RWPE2 (cell line): Measurements from ENCODE around the gene PTPRD.

Experiments
- ATAC-seq: fragments of 200-7000 bp; cut with Tn5 transposase; 3 replicates; pipeline ENCODE4 v1.9.1; 2021; ENCODE audit warnings: low read depth
- DNase-seq: peaks from one replicate; pipeline ENCODE4 v3.0.0-alpha.2; 2020; ENCODE audit warnings: low spot score
- H3K27ac ChIP-seq: fragments of 450-650 bp; 2 replicates; pipeline ENCODE4 v1.5.1; 2017; ENCODE audit warnings: mild to moderate bottlenecking; ENCODE audit not compliant: poor library complexity, severe bottlenecking
- H3K27me3 ChIP-seq: fragments of 250-450 bp; sonication (Bioruptor Pico); 2 replicates; pipeline ENCODE4 v1.5.1; 2021; ENCODE audit warnings: mild to moderate bottlenecking, moderate library complexity; ENCODE audit not compliant: insufficient read depth, poor library complexity, severe bottlenecking
- H3K36me3 ChIP-seq: fragments of 250-450 bp; sonication (Bioruptor Pico); 2 replicates; pipeline ENCODE4 v1.5.1; 2020; ENCODE audit warnings: low read depth, mild to moderate bottlenecking, moderate library complexity
- H3K4me1 ChIP-seq: fragments of 250-450 bp; sonication (Bioruptor Pico); 2 replicates; pipeline ENCODE4 v1.5.1; 2021; ENCODE audit warnings: mild to moderate bottlenecking, moderate library complexity; ENCODE audit not compliant: insufficient read depth, poor library complexity, severe bottlenecking
- H3K4me3 ChIP-seq: fragments of 250-450 bp; sonication (Bioruptor Pico); 2 replicates; pipeline ENCODE4 v1.5.1; 2021; ENCODE audit warnings: mild to moderate bottlenecking, moderate library complexity; ENCODE audit not compliant: severe bottlenecking
- H3K9me3 ChIP-seq: fragments of 250-450 bp; sonication (Bioruptor Pico); 2 replicates; pipeline ENCODE4 v1.5.1; 2021; ENCODE audit warnings: mild to moderate bottlenecking, moderate library complexity; ENCODE audit not compliant: severe bottlenecking
- CTCF ChIP-seq: fragments of 450-650 bp; IDR thresholded peaks from one replicate; pipeline ENCODE4 v1.5.1; 2017; ENCODE audit warnings: mild to moderate bottlenecking, moderate library complexity; ENCODE audit not compliant: poor library complexity, severe bottlenecking

The PTPRD gene

DNA sequence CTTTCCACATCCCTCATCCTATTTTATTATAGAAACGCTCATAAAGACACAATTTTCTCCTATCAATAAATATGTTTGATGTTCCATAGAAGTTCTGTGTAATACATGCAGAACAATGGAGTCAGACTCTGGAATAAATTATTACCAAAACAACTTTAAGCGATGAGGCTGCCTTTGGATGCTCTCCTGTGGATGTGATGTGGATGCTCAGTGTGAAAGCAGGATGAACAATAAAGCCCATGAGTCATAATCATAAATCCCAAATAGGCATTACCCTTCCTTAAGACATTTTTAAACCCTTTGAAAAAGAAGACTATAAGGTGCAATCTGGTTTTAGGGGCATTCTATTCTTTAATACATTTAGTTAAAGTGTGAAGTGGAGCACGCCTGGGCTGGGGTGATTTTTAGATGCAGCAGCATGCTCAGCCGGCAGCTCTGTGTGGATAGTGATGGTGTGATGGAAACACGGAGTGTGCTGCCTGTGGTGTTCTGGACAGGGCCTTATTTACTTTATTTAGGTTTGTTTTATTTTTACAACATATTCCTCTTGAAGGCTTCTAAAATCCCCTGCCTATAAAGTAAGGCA is 991.4 kb downstream of the PTPRD start:
- no peak for DNase-seq
- no peak for ATAC-seq
- Histone ChIP-seq H3K27ac (no peak overlapping the region), H3K36me3 (no peaks in the 10 kb centered on the region), H3K27me3 (no peaks in the 10 kb centered on the region), H3K4me1 (no peaks in the 10 kb centered on the region), H3K4me3 (no peak overlapping the region), H3K9me3 (no peaks in the 10 kb centered on the region)
- no peak for TF ChIP-seq CTCF

DNA sequence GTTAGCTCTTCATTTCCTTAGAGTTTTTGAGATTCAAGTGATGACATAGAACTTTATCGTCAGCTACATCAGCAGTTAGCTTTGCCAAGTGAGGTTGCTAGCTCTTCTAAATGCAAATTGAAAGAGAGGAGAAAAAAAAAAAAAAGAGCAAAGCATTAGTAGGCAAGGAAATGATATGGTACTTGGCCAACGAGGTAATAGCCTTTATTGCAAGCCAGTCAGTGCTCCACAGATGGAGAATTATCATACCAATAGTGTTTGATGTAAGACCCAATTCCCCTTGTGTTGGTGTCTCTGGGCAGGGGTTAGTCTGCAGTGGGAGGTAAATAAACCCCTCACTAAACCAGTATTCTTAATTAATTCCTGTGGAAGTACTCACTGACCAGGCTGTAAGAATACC is 992.1 kb downstream of the PTPRD start:
- DNase-seq (no peak), ATAC-seq (no peak)
- Histone ChIP-seq H3K4me1 (no peaks in the 10 kb centered on the region), H3K9me3 (no peaks in the 10 kb centered on the region), H3K4me3 (no peak overlapping the region), H3K27me3 (no peaks in the 10 kb centered on the region), H3K27ac (no peak overlapping the region), H3K36me3 (no peaks in the 10 kb centered on the region)
- TF ChIP-seq CTCF: no peak

DNA sequence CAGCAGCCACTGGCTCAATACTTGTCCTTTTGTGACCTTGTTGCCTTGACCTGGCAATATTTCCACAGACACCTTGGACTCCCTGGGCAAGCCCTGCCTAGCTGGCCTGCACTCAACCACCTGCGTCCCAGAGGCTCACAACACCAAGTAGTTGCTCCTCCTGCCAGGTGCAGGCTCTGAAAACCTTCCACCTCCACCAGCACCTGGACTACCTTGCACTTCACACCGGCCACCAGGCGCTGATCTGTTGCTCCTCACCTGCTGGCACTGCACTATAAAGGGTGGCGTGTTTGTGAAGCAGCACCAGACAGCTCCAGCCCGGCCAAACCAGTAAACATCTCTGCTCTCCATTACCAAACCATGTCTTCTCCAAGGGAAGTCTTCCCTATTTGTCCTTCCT is 997.7 kb downstream of the PTPRD start:
- no peaks in the 10 kb centered on the region for H3K9me3 ChIP-seq
- ATAC-seq: no peak
- DNase-seq: no peak
- no peak overlapping the region for H3K4me3 ChIP-seq
- H3K4me1 ChIP-seq: no peaks in the 10 kb centered on the region
- TF ChIP-seq CTCF: no peak
- H3K36me3 ChIP-seq: no peaks in the 10 kb centered on the region
- no peak overlapping the region for H3K27ac ChIP-seq
- H3K27me3 ChIP-seq: no peaks in the 10 kb centered on the region

DNA sequence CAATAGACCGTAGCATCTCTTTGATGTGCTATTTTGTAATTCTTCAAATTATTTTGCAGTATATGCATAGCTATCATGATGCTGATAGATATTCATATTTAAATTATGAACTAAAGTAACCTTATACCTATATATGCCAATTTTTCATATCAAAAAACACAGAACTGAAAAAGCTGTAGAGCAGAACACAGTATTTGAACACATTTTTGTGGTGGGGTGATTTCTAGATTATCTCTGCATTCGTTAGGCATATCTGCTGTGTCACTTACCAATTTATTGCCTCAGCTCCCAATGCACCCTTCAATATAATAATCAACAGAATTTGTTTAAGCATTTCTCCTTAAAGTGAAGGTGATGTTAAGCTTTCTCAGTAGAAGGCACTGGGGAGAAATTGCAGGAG is 998.2 kb downstream of the PTPRD start:
- ATAC-seq (no peak), DNase-seq (no peak)
- Histone ChIP-seq H3K36me3 (no peaks in the 10 kb centered on the region), H3K4me3 (no peak overlapping the region), H3K27me3 (no peaks in the 10 kb centered on the region), H3K9me3 (no peaks in the 10 kb centered on the region), H3K27ac (no peak overlapping the region), H3K4me1 (no peaks in the 10 kb centered on the region)
- TF ChIP-seq CTCF: no peak

DNA sequence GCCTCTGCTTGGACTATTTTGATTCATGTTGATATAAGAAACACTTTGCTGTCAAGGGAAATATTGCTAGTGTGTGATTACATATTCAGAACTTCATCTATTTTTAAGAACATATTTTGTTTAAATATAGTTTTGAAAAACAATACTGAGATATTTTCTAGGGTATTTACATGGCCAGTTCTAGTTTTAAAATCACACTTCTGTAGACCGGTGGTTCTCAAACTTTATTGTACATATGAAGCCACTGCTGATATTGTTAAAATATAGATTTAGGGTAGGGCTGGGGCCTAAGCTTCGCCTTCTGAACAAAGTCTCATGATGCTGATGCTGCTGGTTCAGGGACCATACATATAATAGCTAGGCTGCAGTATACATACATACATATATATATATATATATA is 1000.0 kb downstream of the PTPRD start:
- no peak for ATAC-seq
- H3K4me3 ChIP-seq: no peak overlapping the region
- H3K9me3 ChIP-seq: no peaks in the 10 kb centered on the region

More for the DNA sequence above, 1000.0 kb downstream of the PTPRD start:
- TF ChIP-seq CTCF: no peak
- Histone ChIP-seq H3K36me3 (no peaks in the 10 kb centered on the region), H3K27me3 (no peaks in the 10 kb centered on the region), H3K27ac (no peak overlapping the region), H3K4me1 (no peaks in the 10 kb centered on the region)
- no peak for DNase-seq
